Mesenchymal stem cell (in vitro differentiated cells and primary cell): Measurements from ENCODE around the gene PHF2.

ENCODE experiments used
- DNase-seq: peaks from one replicate; pipeline ENCODE4 v3.0.0-alpha.2; 2013
- H2AFZ ChIP-seq: one replicate; pipeline ENCODE4 v1.6.1; 2013; ENCODE audit warnings: low read depth, mild to moderate bottlenecking, control low read depth, inconsistent platforms, low read length, moderate library complexity
- H2AK5ac ChIP-seq: 2 replicates; pipeline ENCODE4 v1.6.1; 2013; ENCODE audit warnings: low read length, moderate library complexity, mild to moderate bottlenecking, inconsistent platforms; ENCODE audit not compliant: severe bottlenecking
- H2BK120ac ChIP-seq: one replicate; pipeline ENCODE4 v1.6.1; 2013; ENCODE audit warnings: low read depth, mild to moderate bottlenecking, inconsistent platforms, low read length, moderate library complexity
- H2BK12ac ChIP-seq, 2 experiments: one replicate each; pipeline ENCODE4 v1.6.1; 2013; ENCODE audit warnings: inconsistent platforms in 2 of 2, low read length in 2 of 2, mild to moderate bottlenecking in 2 of 2, moderate library complexity in 2 of 2, control low read depth in 1 of 2
- H2BK15ac ChIP-seq: one replicate; pipeline ENCODE4 v1.6.1; 2013; ENCODE audit warnings: mild to moderate bottlenecking, low read depth, inconsistent platforms; ENCODE audit not compliant: poor library complexity, severe bottlenecking
- H2BK5ac ChIP-seq: 2 replicates; pipeline ENCODE4 v1.6.1; 2013; ENCODE audit warnings: low read depth, mild to moderate bottlenecking, low read length, control low read depth, inconsistent platforms; ENCODE audit not compliant: poor library complexity, severe bottlenecking
- H3K14ac ChIP-seq, 2 experiments: one replicate each; pipeline ENCODE4 v1.6.1; 2013; ENCODE audit warnings: inconsistent platforms in 2 of 2, low read length in 2 of 2, control low read depth in 1 of 2, mild to moderate bottlenecking in 1 of 2, moderate library complexity in 1 of 2
- H3K18ac ChIP-seq, 2 experiments: one replicate each; pipeline ENCODE4 v1.6.1; 2013; ENCODE audit warnings: inconsistent platforms in 2 of 2, low read length in 2 of 2, control low read depth in 1 of 2, low read depth in 1 of 2, mild to moderate bottlenecking in 1 of 2
- H3K23ac ChIP-seq, 2 experiments: one replicate each; pipeline ENCODE4 v1.6.1; 2013; ENCODE audit warnings: inconsistent platforms in 2 of 2, low read length in 2 of 2, mild to moderate bottlenecking in 2 of 2, moderate library complexity in 2 of 2, control low read depth in 1 of 2
- H3K27ac ChIP-seq: 2 replicates; pipeline ENCODE4 v1.5.1; 2013; ENCODE audit warnings: mild to moderate bottlenecking, moderate library complexity, low read length, control low read depth, inconsistent platforms; ENCODE audit not compliant: poor library complexity, severe bottlenecking
- H3K27me3 ChIP-seq, 2 experiments: 2 replicates each; pipeline versions ENCODE4 v1.6.1 to v1.7.0; 2013; ENCODE audit warnings: low read length in 2 of 2, mild to moderate bottlenecking in 2 of 2, moderate library complexity in 2 of 2, control low read depth in 1 of 2, inconsistent platforms in 1 of 2; ENCODE audit not compliant: control insufficient read depth in 1 of 2, insufficient read depth in 1 of 2
- H3K36me3 ChIP-seq, 2 experiments: 2 replicates each; pipeline versions ENCODE4 v1.6.1 to v1.7.0; 2013; ENCODE audit warnings: low read length in 2 of 2, control low read depth in 1 of 2, inconsistent platforms in 1 of 2, low read depth in 1 of 2, mild to moderate bottlenecking in 1 of 2; ENCODE audit not compliant: insufficient read depth in 2 of 2, control insufficient read depth in 1 of 2
- H3K4ac ChIP-seq, 2 experiments: one replicate each; pipeline ENCODE4 v1.6.1; 2013; ENCODE audit warnings: inconsistent platforms in 2 of 2, low read length in 2 of 2, mild to moderate bottlenecking in 2 of 2, moderate library complexity in 2 of 2, control low read depth in 1 of 2, low read depth in 1 of 2
- H3K4me1 ChIP-seq: 2 replicates; pipeline ENCODE4 v1.6.1; 2013; ENCODE audit warnings: low read depth, low read length, control low read depth; ENCODE audit not compliant: control insufficient read depth, insufficient read depth
- H3K4me2 ChIP-seq: 2 replicates; pipeline ENCODE4 v1.6.1; 2013; ENCODE audit warnings: low read length, mild to moderate bottlenecking, inconsistent platforms; ENCODE audit not compliant: poor library complexity, severe bottlenecking
- H3K4me3 ChIP-seq, 2 experiments: 2 replicates each; pipeline versions ENCODE4 v1.5.1 to v1.7.0; 2013; ENCODE audit warnings: low read length in 2 of 2, mild to moderate bottlenecking in 2 of 2, control low read depth in 1 of 2, low read depth in 1 of 2; ENCODE audit not compliant: insufficient read depth in 1 of 2
- H3K79me1 ChIP-seq: replicated peaks from 2 replicates; pipeline ENCODE4 v1.6.1; 2013; ENCODE audit warnings: mild to moderate bottlenecking, control low read depth, low read length, inconsistent platforms; ENCODE audit not compliant: poor library complexity, severe bottlenecking
- H3K9ac ChIP-seq: 2 replicates; pipeline ENCODE4 v1.7.0; 2013; ENCODE audit warnings: mild to moderate bottlenecking, low read length, moderate library complexity
- H3K9me3 ChIP-seq: 2 replicates; pipeline ENCODE4 v1.7.0; 2013; ENCODE audit warnings: mild to moderate bottlenecking, low read length; ENCODE audit not compliant: control insufficient read depth
- H4K8ac ChIP-seq: one replicate; pipeline ENCODE4 v1.6.1; 2013; ENCODE audit warnings: inconsistent platforms, mild to moderate bottlenecking, low read length, moderate library complexity
- H4K91ac ChIP-seq: one replicate; pipeline ENCODE4 v1.6.1; 2013; ENCODE audit warnings: mild to moderate bottlenecking, low read length, inconsistent platforms
- WGBS: methylation state at CpG from one replicate; pipeline ENCODE4 v1.1.7; 2013; ENCODE audit warnings: mixed read lengths; 5-methylcytosine and 5-hydroxymethylcytosine counted together

PHF2 gene

GRCh38 chr9:93599571-93600403 is 23.4 kb downstream of the PHF2 start:
- H2BK120ac ChIP-seq: no peak overlapping the region
- no peak overlapping the region for H2BK12ac ChIP-seq
- no peak overlapping the region for H2AFZ ChIP-seq
- H3K4me3 ChIP-seq: no peak overlapping the region
- H3K9ac ChIP-seq: no peak overlapping the region
- peak overlapping the region in 1 of 2 experiments; percentile 73 for H3K14ac ChIP-seq
- H3K27me3 ChIP-seq: no peaks in the 10 kb centered on the region
- H4K91ac ChIP-seq: peak overlapping the region; percentile 56
- H3K4me2 ChIP-seq: no peak overlapping the region
- H4K8ac ChIP-seq: no peak overlapping the region
- no peak overlapping the region for H3K27ac ChIP-seq
- H2BK15ac ChIP-seq: no peak overlapping the region
- no peak overlapping the region for H2AK5ac ChIP-seq
- H3K36me3 ChIP-seq: peaks cover 0 to 11% of the 10 kb centered on the region in 2 experiments
- 82% methylated on average over 17 of the region's 17 CpGs for WGBS
- no peak overlapping the region for H2BK5ac ChIP-seq
- H3K9me3 ChIP-seq: no peaks in the 10 kb centered on the region
- peaks cover 59% of the 10 kb centered on the region for H3K79me1 ChIP-seq
- H3K23ac ChIP-seq: no peak overlapping the region
- H3K18ac ChIP-seq: peak overlapping the region in 1 of 2 experiments; percentile 35
- no peak overlapping the region for H3K4ac ChIP-seq
- H3K4me1 ChIP-seq: peaks cover 16% of the 10 kb centered on the region
- DNase-seq: no peak

- Histone ChIP-seq H2BK5ac (no peak overlapping the region), H3K36me3 (peaks cover 0 to 11% of the 10 kb centered on the region in 2 experiments), H3K4me2 (no peak overlapping the region), H3K9me3 (no peaks in the 10 kb centered on the region), H2BK120ac (no peak overlapping the region), H3K23ac (no peak overlapping the region), H3K4me1 (peaks cover 16% of the 10 kb centered on the region), H3K79me1 (peaks cover 59% of the 10 kb centered on the region), H4K91ac (peak overlapping the region; percentile 29), H3K27ac (no peak overlapping the region), H2BK12ac (no peak overlapping the region), H2AK5ac (no peak overlapping the region), H3K18ac (no peak overlapping the region), H3K14ac (peak overlapping the region in 1 of 2 experiments; percentile 70), H3K27me3 (no peaks in the 10 kb centered on the region), H2AFZ (no peak overlapping the region), H3K4ac (no peak overlapping the region), H4K8ac (no peak overlapping the region), H3K4me3 (no peak overlapping the region), H2BK15ac (peak overlapping the region; percentile 21), H3K9ac (no peak overlapping the region)
- DNase-seq: no peak
- WGBS: 33% methylated on average over 3 of the region's 3 CpGs
These were observed 24.1 kb downstream of the PHF2 start for GRCh38 chr9:93600504-93600903.

- H2BK15ac ChIP-seq: no peak overlapping the region
- H3K36me3 ChIP-seq: peaks cover 0 to 11% of the 10 kb centered on the region in 2 experiments
- H3K14ac ChIP-seq: no peak overlapping the region
- H2AK5ac ChIP-seq: no peak overlapping the region
- no peak overlapping the region for H3K9ac ChIP-seq
- H2AFZ ChIP-seq: no peak overlapping the region
- H2BK5ac ChIP-seq: no peak overlapping the region
- no peak overlapping the region for H4K8ac ChIP-seq
- 70% methylated on average over 4 of the region's 4 CpGs for WGBS
- peaks cover 16% of the 10 kb centered on the region for H3K4me1 ChIP-seq
- no peak overlapping the region for H3K4ac ChIP-seq
- H3K4me2 ChIP-seq: no peak overlapping the region
- H2BK12ac ChIP-seq: no peak overlapping the region
- H3K79me1 ChIP-seq: peaks cover 57% of the 10 kb centered on the region
- no peak overlapping the region for H3K4me3 ChIP-seq
- no peaks in the 10 kb centered on the region for H3K9me3 ChIP-seq
- no peak overlapping the region for H3K27ac ChIP-seq
- H3K27me3 ChIP-seq: no peaks in the 10 kb centered on the region
- H4K91ac ChIP-seq: no peak overlapping the region
- H3K23ac ChIP-seq: no peak overlapping the region
- no peak overlapping the region for H3K18ac ChIP-seq
- H2BK120ac ChIP-seq: no peak overlapping the region
- no peak for DNase-seq
These were observed 24.7 kb downstream of the PHF2 start for GRCh38 chr9:93601063-93601462.

GRCh38 chr9:93601666-93602065 is 25.3 kb downstream of the PHF2 start:
- no peak overlapping the region for H2AK5ac ChIP-seq
- no peak overlapping the region for H2BK120ac ChIP-seq
- H3K4ac ChIP-seq: no peak overlapping the region
- no peak overlapping the region for H4K91ac ChIP-seq
- no peak overlapping the region for H3K27ac ChIP-seq
- H4K8ac ChIP-seq: no peak overlapping the region
- H3K9ac ChIP-seq: no peak overlapping the region
- no peaks in the 10 kb centered on the region for H3K9me3 ChIP-seq
- H3K4me2 ChIP-seq: no peak overlapping the region
- no peaks in the 10 kb centered on the region for H3K27me3 ChIP-seq
- H2BK12ac ChIP-seq: no peak overlapping the region
- H3K18ac ChIP-seq: no peak overlapping the region
- H3K4me1 ChIP-seq: peaks cover 16% of the 10 kb centered on the region
- H2BK15ac ChIP-seq: no peak overlapping the region
- no peak overlapping the region for H3K4me3 ChIP-seq
- H2BK5ac ChIP-seq: no peak overlapping the region
- H2AFZ ChIP-seq: no peak overlapping the region
- no peak overlapping the region for H3K14ac ChIP-seq
- H3K79me1 ChIP-seq: peaks cover 55% of the 10 kb centered on the region
- 84% methylated on average over 3 of the region's 5 CpGs for WGBS
- DNase-seq: no peak
- peaks cover 0 to 11% of the 10 kb centered on the region in 2 experiments for H3K36me3 ChIP-seq
- no peak overlapping the region for H3K23ac ChIP-seq
